ENCODE data around the gene KRCC1.

KRCC1 gene

DNA sequence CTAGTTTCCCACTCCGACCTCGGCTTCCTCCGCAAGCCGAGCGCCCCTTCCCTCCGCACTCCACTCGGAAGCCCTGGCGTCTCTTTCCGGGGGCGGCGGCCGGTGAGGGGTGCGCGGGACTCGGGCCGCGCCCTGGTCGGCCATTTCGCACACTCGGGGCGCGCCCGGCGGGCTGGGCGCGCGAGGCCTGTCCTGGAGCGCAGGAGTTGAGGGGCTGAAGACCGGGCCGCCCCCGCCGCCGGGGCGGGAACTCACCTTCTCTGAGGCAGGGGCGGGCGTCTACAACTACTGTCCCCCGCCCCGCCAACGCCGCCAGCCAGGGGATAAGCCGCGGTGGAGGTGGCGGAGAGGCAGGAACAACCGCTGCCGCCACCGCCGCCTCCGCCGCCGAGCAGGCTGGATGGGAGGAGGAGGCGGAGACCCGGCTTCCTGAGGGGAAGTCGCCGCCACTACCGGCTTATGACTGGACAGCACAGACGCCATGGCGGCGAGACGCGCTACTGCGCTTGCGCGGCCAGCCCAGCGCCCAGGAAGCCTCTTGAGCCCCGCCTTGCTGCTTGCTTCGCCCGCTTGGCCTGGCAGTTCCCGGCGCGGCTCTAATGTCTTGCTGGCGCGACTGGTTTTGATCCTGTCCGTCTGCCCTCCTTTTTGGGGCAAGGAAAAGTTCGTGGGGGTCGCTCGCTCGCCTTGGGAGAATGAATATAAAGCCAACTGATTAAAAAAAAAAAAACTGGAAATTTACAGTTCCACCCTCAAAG is at the start of gene KRCC1:
Gene KRCC1 (minus strand): TSS at position 413 of the 758 bp plus-strand sequence. CDS start 27,220 bp downstream, outside the sequence.
- peak; percentile 92 for DNase-seq (ENCODE audit: extremely low spot score, insufficient read length, low read depth)
- peak; percentile 85 for FAIRE-seq

DNA sequence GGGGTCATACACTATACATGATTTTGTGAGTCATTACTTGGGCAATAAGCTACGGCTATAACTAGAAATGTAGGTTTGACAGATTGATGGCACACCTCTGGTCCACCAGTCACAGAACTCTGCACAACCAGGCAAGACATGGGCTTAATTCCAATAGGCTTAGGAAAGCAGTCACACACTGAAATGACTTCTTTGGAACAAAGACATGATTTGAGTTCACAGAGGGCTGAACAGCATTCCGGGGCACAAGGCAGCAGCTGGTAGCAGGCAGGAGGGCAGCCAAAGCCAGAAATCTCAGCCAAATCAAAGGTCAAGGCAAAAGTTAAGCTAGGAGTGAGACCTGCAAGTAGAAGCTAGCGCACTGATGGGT is 44.9 kb upstream of the KRCC1 start:
- DNase-seq (ENCODE audit: extremely low spot score, insufficient read length, low read depth) = no peak
- no peak for FAIRE-seq

DNA sequence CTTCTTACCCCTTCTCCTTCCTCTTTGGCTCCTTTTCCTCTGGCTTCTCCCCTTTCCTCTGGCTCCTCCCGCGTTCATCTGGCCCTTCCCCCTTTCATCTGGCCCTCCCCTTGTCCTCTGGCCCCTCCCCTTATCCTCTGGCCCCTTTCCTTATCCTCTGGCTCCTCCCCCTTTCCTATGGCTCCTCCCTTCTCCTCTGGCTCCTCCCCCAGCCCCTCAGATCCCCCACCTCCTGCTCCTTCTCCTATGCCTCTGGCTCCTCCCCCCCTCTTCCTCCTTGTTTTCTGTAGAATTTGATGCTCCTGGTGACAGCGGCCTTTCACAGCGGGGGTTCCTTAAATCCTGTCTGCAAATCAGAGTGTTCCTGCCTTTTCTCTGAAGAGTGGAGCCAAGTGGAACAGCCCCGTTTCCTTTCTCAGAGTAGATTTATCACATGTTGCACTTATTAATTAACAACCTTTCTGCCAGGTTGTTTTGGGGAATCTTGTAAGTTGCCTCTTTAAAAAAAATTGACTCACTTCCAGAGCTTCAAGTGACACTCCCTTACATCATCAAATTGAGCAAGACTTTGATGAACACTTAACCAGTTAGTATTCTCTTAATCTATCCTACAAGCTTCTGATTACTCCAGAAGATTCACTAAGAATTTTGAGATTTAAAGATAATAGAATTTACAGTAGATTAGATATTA is 44.4 kb upstream of the KRCC1 start:
- FAIRE-seq (no peak), DNase-seq (ENCODE audit: extremely low spot score, insufficient read length, low read depth) (no peak)

DNA sequence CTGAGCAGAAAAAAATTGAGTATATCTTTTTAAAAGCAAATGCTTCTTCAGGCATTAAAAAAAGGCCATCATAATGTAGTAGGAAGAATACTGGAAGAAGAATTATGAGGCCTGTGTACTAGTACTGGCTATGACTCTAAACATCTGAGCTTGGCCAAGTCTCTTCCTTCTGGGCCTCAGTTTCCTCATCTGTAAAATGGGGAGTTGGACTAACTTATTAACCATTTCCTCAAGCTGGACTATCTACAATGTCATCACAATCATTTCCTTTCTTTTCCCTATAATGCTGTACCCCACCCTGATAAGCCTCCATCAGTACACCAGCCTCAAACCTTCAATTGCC is 42.9 kb upstream of the KRCC1 start:
- no peak for DNase-seq (ENCODE audit: extremely low spot score, insufficient read length, low read depth)
- FAIRE-seq = no peak

DNA sequence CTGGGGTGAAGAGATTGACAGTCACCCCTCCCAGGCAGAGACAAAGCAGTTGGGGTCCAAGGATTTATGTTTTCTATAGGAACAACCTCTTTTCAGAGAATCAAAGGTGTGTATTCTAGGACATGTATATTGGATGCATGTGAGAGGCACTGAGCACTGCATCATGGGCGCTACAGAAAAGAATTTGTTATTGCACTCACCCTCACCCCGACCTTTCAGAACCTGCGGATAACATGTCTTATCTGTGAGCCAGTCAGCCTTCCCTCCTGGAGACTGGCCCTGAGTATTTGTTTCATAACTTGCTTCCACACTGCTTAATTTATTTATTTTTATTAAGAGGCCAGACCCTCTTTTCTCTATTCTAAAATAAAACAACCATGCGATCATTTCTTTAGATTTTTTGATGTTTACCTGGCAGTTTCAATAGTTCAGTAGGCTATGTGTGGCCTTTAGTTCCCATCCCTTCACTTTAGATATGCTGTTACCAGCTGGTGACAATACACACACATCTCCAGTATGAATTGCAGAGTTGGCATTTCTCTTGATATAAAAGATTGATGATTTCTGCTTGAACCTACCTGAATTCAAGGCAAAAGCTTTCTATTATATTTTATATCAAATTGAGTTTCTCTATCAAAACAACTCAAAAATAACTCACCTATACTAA is 42.4 kb upstream of the KRCC1 start:
- FAIRE-seq (no peak), DNase-seq (ENCODE audit: extremely low spot score, insufficient read length, low read depth) (no peak)

DNA sequence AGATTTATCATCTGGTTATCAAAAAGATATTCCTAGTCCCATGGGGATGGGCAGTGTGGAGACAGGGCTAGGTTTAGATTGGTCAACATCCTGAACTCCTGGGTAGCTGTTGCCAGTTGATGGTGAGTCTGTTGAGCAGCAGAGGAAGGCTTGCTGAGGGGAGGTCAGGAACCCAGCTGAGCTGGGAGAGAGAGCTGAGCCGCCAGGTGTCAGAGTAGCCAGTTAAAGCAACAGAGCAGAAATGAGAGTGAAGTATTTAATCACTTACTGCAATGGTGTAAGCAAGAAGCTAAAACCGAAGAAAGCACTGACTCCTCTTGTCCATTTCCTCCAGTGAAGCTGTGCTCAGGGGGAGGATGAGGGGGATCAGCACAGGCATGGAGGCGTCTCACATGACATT is 41.6 kb upstream of the KRCC1 start:
- DNase-seq (ENCODE audit: extremely low spot score, insufficient read length, low read depth) (no peak), FAIRE-seq (no peak)

DNA sequence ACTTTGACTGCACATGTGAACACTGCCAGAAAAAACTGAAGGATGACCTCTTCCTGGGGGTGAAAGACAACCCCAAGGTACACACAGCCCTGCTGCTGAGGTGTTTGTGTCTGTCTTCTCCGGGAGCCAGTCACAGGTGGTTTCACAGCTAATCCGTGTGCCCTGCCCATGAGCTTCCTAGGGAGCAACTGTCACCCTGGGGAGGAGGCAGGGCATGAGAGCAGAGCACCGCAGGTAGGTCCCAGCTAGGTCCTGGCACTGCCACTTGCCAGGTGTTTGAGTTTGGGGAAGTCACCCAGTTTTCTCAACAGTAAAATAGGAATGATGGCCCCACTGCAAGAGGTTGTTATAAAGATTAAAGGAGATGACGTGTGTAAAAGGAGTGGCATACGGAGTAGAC is 41.1 kb upstream of the KRCC1 start:
- DNase-seq (ENCODE audit: extremely low spot score, insufficient read length, low read depth) (no peak), FAIRE-seq (no peak)

DNA sequence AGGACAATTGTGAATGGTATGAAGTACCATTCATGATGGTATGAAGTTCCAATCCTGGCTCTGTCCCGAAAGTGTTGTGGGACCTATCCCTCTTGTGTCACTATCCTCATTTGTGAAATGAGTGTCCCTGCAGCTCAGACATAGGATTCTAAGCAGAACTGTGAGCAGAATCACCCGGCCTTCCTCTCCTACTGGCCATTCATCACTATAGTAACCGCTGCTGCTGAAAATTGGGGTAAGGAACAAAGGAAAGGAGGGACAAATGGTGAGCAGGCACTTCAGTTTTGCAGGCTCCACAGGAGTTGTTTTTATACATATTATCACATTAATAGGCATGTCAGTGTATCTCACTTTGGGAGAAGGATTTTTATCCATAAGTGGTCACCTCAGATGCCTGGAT is 39.4 kb upstream of the KRCC1 start:
- DNase-seq (ENCODE audit: extremely low spot score, insufficient read length, low read depth) (no peak), FAIRE-seq (no peak)

DNA sequence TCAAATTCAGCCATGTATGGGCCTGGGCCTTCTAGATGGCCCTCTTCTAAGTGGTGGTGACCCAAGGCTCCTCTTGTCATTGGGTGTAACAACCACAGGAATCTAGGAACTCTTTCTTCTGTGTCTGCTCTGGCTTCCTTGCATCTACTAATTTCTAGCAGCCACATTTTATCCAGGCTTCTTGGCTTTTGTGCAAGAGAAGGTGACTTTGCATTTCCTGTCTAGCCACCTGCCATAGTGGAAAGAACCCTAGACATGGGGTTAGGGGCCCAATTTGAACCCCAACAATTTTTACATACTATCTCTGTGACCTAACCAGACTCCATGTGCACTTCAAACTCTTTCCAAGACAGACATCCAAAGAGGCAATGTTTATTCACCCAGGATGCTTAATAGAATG is 37.2 kb upstream of the KRCC1 start:
- DNase-seq (ENCODE audit: extremely low spot score, insufficient read length, low read depth) (no peak), FAIRE-seq (no peak)

DNA sequence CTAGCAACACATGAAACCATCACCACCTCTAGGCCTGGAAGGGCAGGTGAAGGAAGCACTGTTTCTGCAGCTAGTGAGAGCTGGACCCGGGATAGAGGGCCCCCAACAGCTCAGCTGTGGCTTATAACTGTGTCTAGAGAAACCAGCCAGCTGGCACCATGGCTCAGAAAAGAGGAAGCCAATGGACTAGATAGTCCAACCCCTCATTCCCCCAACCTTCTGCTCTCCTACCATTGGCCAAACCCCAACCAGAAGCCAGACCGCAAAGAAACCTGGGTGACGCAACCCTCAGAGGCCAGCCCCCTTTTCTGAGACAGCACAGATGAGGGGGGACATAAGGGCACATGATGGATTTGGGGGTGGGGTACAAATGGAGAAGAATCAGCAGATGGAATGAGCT is 36.4 kb upstream of the KRCC1 start:
- DNase-seq (ENCODE audit: extremely low spot score, insufficient read length, low read depth) = no peak
- no peak for FAIRE-seq

DNA sequence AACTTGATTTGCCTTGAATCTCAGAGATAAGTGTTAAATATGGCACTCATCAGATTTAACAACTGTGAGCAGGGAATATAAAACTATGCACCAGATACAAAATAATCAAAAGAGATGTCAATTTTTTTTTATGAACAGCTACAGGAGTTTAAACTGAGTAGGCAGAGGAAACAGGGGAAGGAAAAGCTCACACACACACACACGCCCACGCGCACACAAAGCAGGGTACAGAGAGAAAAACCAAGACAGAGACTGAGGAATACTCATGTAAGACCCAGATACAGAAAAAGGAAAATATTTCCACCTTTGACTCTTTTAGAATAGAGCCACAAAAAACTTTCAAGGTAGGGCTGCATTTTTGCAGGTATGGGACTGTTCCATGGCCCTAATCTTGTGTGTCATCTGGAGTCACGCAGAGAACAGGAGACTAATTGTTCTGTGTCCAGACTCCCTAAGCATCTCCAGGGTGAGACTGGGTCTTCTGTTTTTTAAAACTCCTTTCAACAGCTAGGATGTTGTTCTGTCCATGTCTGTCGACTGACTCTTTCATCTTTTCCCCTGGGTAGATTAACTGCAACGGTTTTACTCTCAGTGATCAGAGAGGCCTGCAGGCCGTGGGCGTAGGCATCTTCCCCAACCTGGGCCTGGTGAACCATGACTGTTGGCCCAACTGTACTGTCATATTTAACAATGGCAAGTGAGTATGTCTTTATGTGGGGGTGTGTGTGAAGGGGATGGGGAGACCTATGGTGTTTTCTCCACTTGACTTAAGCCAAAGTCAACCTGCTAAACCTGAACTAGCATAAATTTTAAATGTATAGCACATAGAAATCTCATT is 35.1 kb upstream of the KRCC1 start:
- DNase-seq (ENCODE audit: extremely low spot score, insufficient read length, low read depth) = no peak
- FAIRE-seq = no peak

DNA sequence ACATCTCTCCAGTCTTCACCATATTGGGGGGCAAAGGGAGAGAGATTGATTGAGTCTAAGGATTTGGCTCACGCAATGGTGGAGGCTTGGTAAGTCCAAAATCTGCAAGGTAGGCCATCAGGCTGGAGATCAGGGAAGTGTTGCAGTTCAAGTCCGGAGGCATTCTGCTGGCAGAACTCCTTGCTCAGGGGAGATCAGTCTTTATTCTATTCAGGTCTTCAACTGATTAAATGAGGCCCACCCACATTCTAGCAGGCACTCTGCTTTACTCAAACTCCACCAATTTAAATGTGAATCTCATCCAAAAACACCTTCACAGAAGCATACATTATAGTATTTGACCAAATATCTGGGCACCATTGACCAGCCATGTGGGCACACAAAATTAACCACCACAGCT is 33.4 kb upstream of the KRCC1 start:
- FAIRE-seq = no peak
- no peak for DNase-seq (ENCODE audit: extremely low spot score, insufficient read length, low read depth)

DNA sequence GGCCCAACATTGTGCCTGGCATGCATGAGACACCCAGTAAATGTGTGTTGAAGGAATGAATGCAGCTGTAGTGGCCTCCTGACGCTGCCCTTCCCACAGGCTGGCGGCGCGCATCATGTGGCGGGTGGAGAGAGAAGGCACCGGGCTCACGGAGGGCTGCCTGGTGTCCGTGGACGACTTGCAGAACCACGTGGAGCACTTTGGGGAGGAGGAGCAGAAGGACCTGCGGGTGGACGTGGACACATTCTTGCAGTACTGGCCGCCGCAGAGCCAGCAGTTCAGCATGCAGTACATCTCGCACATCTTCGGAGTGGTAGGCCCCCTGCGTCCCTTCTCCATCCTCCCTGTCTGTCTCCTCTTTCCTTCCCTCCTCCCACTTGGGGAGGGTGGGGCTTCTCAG is 32.2 kb upstream of the KRCC1 start:
- FAIRE-seq (no peak), DNase-seq (ENCODE audit: extremely low spot score, insufficient read length, low read depth) (no peak)

DNA sequence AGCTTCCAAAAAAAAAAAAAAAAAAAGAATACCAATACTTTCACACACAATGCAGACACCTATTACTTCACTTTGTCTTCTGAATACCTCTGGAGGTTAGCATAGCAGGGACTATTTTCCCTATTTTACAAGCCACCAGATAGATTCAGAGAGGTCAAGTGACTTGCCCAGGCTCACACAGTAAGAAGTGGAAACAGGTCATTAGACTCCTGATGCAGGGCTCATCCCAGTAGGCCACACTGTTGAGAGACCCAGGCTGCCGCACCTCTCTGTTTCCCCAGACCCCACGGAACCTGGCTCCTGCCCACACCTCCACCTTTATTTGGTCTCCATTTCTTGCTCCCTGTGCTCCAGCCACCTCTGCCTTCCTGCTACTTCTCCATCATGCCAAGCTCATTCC is 31.5 kb upstream of the KRCC1 start:
- no peak for FAIRE-seq
- DNase-seq (ENCODE audit: extremely low spot score, insufficient read length, low read depth) = no peak

DNA sequence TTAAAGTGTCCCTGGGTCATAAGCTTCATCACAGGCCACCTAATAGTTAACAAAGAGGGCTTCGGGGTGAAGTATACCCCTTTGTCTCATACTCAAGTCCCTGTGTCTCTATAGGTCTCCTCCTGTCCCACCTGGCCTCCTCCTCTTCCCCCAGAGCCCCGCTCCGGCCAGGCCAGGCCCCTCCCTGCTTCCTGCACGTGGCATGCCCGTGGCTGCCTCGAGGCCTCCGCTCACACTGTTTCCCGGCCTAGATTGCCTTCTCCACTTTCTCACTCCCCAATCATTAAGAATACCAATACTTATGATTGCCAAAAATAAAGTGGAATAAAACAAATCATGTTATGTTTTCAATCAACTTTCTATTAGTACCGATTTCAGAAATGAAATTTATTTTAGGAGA is 30.8 kb upstream of the KRCC1 start:
- FAIRE-seq (no peak), DNase-seq (ENCODE audit: extremely low spot score, insufficient read length, low read depth) (no peak)

DNA sequence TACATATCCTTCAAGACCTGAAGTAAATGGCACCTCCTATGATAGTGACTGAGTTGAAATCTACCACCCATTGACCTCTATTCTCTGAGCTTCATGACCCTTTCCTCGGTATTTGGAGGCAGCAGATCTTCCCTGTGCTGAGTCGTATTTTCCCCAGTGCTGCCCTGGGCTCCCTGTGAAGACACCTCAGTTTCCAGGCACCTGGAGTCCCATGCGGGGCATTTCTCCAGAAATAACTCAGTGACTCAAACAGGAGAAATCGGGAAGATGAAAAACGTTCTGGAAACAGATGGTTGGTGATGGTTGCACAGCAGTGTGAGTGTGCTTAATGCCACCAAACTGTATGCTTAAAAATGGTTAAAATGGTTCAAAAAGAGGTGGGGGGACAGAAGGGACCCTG is 30.0 kb upstream of the KRCC1 start:
- FAIRE-seq (no peak), DNase-seq (ENCODE audit: extremely low spot score, insufficient read length, low read depth) (no peak)

DNA sequence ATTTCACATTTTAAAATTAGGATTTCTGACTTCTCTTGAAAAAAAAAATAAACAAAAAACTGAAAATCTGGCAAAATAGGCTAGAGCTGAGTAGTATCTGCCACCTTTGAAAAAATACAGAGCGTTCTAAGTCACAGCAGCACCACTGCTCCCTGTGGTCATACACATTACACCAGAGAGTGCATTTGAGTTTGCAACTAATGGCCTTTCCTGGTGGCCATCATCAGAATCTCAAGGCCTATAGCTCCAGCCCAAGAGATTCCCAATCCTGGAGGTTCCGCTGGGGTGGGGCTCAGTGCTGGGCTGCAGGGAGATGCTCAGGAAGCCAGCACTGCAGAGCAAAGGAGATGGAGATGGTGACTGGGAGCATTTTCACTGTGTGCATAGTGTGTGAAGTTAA is 29.5 kb upstream of the KRCC1 start:
- DNase-seq (ENCODE audit: extremely low spot score, insufficient read length, low read depth) (no peak), FAIRE-seq (no peak)

DNA sequence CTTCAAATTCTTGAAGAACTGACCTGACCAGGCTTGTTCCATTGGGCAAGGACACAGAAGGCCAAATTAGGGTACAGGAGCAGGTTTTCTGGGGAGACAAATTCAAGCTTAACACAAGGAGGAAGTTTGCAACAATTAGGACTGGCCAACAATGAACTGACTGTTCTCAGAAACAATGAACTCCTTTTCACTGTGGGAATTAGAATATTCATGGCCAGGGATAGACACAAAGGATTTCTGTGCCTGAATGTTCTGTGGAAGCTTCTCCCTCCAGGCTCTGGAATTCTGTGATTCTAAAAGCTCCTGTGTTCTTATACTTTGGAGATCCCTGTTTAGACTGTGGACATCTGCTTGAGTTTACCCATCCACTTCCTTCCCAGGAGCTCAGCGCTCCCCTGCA is 27.2 kb upstream of the KRCC1 start:
- DNase-seq (ENCODE audit: extremely low spot score, insufficient read length, low read depth) (no peak), FAIRE-seq (no peak)

DNA sequence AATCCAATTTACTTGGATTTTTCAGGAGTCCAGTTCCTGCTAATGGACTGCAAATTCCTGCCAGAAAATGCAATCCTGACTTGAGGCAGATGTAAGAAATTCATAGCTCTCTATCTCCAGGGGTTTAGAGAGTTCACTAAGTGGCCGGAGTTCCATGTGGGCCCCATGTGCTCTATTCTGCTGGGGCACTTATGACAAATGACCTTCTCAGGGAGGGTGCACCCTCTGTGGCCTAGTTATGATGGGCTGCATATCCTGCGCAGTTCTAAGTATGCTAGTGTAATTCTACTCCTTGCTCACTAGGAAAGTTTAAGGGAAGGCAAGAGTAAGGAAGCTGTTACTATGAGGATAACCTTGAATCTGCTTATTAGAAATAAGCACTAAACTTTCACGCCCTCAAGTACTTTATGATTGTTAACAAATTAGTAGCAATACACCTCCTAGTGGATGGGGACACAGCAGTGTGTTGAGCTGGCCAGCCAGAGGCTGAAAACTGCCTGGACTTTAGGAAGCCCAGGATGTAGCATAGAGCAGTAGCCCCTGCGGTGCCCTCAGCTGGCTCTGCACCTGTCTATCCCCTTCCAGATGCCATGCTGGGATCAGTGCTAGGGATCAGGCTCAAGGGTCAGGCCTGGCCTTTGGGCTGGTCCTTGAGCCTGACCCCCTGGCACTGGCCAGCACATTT is 26.5 kb upstream of the KRCC1 start:
- no peak for DNase-seq (ENCODE audit: extremely low spot score, insufficient read length, low read depth)
- no peak for FAIRE-seq

DNA sequence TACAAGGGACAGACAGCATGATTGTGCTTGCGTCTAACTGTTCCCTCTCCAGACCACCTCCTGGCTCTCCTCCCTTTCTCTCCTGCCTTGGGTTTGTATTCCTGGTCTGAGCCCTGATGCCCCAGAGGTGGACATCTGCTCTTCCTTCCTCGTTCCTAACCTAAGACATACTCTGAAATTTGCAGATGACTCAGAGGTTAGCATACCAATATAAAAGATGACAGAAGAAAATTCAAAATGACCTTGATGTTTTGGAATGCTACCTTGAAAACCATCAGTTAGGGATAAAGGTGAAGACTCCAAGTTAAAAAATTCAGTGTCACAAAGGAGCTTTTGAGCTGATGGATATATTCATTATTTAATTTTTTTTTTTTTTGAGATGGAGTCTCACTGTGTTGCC is 25.0 kb upstream of the KRCC1 start:
- DNase-seq (ENCODE audit: extremely low spot score, insufficient read length, low read depth) (no peak), FAIRE-seq (no peak)
